Neural progenitor cell (in vitro differentiated cells): ENCODE results near the gene IFT74.

ENCODE experiments used
- EZH2phosphoT487 ChIP-seq: fragments of 200-600 bp; sonication (generic); IDR thresholded peaks from 2 replicates; pipeline ENCODE4 v1.6.1; 2017; ENCODE audit warnings: antibody characterized with exemption
- TF ChIP-seq, protein P1 (sequence below): fragments of 200-600 bp; sonication (generic); IDR thresholded peaks from 2 replicates; pipeline ENCODE4 v1.5.1; 2017; ENCODE audit warnings: antibody characterized with exemption, mild to moderate bottlenecking

GRCh38 chr9:27110181-27110580 is 154.0 kb downstream of the IFT74 start:
- TF ChIP-seq, protein P1, sequence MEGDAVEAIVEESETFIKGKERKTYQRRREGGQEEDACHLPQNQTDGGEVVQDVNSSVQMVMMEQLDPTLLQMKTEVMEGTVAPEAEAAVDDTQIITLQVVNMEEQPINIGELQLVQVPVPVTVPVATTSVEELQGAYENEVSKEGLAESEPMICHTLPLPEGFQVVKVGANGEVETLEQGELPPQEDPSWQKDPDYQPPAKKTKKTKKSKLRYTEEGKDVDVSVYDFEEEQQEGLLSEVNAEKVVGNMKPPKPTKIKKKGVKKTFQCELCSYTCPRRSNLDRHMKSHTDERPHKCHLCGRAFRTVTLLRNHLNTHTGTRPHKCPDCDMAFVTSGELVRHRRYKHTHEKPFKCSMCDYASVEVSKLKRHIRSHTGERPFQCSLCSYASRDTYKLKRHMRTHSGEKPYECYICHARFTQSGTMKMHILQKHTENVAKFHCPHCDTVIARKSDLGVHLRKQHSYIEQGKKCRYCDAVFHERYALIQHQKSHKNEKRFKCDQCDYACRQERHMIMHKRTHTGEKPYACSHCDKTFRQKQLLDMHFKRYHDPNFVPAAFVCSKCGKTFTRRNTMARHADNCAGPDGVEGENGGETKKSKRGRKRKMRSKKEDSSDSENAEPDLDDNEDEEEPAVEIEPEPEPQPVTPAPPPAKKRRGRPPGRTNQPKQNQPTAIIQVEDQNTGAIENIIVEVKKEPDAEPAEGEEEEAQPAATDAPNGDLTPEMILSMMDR, result no peak
- no peak for TF ChIP-seq EZH2phosphoT487
